CD4-positive, alpha-beta T cell treated with Interleukin-10 for 1 hour (primary cell): Measurements from ENCODE around the gene PKN1.
A peak's percentile ranks its signal among the peaks of the same experiment; 100 is the strongest.
"Not testable (repeated sequence)": the region's sequence is repeated elsewhere in the genome, so short reads cannot be mapped to it uniquely, and the experiment has no call there.

Source experiments
- DNase-seq: peaks from one replicate; pipeline ENCODE4 v3.0.0-alpha.2; 2020

Gene PKN1

DNA sequence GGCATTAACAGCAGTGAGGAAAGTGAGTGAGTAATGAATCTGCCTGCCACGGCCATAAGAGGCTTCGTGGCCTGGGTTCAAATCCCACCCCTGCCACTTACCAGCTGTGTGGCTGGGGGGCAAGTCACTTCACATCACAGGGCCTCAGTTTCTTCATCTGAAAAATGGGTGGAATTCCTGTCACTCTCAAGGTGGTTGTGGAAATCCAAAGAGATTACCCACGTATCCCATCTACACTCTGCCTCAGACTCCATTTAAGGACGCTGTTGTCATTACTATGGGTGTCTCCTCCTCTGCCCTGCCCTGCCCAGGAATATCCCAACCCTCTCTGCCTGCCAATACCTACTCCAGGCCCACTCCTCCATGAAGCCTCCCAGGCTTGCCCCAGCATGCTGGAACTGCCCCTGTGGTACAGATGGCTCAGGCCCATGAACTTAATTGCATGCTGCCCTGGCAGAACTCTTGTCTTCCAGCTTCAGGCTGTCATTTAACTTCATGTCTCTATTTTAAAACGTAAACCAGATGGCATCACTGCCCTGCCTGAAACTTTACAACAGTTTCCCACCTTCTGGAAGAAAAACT is 59.7 kb downstream of the PKN1 start:
- DNase-seq: no peak

DNA sequence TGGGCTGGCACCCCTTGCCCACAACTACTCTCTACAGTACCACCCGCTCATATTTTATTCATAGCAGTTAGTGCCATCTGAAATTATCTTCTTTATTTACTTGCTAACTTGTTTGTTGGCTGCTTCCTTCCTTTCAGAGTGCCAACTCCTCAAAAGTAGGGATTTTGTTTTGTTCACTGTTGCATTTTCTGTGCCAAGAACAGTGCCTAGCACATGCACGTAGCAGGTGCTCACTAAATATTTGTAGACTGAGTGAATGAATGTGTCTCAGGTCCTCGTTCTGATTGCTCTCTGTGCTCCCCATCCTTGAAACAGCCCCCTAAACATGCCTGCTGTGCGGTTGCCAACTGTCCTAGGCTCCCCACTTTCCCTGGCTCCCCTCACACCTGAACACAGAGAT is 61.3 kb downstream of the PKN1 start:
- no peak for DNase-seq

DNA sequence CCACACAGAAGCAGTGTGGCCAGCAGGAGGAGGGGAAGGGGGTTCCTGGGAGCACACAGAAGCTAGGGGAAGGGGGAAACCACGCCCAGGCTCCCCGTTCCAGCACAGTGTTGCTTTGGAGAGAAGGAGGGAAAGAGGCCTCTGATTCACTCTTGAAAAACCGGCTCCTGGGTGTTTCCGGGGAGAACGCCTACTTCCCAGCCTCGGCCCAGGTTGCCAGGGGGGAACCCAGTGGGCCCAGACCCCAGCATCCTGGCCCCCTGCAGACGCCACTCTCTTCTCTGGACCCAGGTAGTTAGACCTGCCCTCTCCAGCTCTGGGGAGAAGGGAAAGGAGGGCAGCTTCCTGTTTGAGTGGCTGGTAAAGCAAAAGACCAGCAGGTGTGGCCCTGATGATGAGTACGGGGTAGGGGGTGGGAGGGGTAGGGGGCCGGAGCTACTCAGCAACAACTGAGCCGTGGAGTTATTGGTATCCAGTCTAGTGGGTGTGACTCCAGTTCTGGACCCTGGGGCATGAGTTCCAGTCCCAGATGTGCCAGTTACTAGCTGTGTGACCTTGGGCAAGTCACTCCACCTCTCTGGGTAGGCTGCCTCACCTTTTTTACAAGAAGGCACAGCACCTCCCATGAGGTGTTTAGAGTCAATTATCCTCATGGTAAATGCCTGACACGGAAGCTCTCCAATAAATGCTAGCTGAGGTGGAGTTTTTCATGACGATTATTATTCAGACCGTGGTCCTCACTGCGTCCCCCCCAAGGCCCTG is 62.0 kb downstream of the PKN1 start:
- no peak for DNase-seq

DNA sequence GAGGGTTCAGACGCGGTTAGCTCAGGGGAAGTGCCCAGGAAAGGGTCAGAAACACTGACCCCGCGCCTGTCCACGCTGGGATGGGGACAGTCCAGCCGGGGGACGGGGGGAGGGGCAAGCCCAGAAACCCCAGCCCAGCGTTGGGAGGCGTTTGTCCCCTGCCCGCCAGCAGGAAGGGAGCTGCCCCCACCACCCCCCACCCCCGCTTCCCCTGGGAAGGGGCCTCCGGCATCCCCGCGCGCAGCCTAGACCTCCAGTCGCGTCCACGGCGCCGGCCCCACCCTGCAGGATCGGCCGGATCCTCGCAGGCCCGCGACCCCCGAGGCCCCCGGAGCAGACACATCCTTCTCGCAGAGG is 62.5 kb downstream of the PKN1 start:
- DNase-seq: no peak

DNA sequence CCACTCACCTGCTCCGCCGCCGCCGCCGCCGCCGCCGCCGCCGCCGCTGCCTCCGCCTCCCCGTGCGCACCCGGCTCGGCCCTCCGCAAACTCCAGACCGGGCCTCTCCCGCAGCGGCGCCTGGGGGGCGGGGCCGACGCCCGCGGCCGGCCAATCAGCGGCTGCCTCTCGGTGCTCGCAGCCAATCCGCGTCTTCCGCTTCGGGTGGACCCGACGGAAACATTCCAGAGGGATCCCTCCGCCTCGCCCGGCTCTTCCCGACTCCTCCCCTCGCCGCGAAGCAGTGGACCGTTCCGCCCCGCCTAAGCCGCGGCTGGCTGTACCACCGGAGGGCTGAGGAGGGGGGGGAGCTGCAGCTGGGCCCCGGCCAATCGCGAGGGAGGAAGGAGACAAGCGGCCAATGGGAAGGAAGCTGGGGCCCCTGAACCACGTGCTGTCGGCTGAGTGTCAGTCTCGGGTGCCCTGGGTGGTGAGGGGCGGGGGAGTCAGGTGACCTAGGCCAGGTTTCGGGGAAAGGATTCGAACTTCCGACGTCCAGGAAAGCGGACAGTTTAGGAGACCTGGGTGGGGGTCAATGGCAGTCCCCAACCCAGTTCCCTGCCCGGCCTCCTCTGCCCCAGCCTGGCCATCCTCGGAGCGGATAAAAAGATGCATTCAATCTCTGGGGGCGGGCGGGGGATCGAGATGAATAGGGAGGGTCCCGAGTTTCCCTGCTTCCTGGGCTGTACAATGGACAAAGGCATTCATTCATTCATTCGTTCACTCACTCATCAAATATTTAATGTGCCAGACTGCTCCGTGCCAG is 63.1 kb downstream of the PKN1 start, which contains the start of gene GIPC1:
Gene GIPC1, minus strand, starts transcription at position 99 of the 805 bp plus-strand sequence. CDS start 13,151 bp downstream, outside the sequence.
- DNase-seq: peak; percentile 88

DNA sequence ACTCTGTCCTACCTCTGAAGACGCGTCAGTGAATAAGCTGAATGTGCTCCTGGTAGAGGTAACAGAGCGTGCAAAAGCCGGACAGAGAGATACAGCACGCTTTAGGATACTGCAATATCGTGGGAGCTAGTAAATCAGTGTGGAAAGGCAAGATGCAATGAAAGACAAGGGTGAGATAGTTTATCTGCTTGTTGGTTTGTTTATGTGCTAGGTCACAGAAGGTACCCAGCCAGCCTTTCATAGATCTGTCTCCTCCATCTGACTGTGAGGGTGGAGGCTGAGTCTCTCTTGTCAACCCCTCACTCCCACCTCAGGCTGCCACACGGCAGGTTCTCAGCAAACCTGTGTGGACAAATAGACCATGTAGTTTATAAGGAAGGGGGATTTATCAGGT is 63.7 kb downstream of the PKN1 start:
- DNase-seq: no peak

DNA sequence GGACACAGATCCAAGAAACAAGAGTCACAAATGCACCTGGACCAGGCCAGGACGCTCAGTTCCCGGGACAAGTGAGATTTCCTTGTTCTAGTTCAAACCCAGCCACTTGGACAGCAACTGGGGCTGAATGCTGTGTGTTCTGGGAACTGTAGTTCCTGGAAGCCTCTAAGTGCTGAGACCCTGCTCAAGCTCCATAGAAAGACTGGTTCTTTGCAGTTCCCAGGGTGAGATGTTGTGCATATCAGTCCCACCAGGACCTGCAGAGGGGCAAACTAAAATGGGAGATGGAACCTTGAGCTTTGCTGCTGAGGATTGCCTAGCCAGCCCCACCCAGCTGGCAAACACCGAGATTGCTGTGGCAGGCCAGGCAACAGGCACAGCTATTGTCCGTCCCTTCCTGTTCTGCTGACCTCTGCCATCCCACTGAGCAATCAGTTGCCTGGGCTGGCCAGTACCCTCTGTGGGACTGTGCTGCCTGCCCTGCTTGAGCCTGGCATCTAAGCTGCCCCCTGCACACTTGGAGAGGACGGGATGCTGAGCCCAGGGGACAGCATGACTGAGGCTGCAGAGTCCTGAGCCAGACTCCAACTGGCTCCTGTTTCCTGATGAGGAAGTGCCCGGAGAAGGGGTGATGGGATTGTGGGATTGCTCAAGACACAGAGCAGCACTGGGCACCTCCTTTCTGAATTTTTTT is 64.3 kb downstream of the PKN1 start:
- no peak for DNase-seq

DNA sequence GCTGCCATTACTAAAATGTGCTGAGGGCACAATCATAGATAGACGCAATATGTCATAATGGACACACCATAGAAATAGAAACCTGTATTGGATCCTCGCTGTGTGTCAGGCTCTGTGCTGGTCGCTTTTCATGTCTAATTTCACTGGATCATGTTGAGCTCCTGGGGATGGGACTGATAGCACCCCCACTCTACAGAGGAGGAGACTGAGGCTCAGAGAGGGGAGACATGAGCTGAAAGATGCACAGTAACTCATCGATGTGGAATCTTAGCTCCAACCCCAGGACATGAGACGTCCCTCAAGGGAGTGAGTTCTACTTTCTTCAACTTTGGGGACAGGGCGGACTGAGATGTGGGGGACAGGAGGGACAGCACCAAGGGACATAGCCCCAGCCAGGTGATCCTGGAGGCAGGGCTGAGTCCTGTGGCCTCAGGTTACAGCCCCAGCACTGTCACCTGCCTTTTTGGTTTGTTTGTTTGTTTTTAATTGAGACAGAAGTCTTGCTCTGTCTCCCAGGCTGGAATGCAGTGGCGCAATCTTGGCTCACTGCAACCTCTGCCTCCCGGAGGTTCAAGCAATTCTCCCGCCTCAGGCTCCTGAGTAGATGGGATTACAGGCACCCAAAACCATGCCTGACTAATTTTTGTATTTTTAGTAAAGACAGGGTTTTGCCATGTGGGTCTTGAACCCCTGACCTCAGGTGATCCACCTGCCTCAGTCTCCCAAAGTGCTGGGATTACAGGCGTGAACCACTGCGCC is 69.4 kb downstream of the PKN1 start:
- DNase-seq: no peak

DNA sequence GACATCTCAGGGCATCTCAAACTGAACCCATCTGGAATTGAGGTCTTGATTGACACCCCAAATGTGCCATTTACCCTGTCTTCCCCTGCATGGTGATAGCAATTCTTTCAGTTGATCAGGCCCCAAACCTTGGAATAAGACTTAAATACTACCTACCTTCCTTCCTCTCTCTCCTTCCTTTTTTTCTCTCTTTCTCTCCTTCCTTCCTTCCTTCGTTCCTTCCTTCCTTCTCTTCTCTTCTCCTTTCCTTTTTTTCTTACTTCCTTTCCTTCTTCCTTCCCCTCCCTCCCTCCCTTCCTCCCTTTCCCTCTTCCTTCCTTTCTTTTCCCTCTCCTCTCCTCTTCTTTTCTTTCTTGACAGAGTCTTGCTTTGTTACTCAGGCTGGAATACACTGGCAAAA is 70.2 kb downstream of the PKN1 start:
- DNase-seq: no peak

DNA sequence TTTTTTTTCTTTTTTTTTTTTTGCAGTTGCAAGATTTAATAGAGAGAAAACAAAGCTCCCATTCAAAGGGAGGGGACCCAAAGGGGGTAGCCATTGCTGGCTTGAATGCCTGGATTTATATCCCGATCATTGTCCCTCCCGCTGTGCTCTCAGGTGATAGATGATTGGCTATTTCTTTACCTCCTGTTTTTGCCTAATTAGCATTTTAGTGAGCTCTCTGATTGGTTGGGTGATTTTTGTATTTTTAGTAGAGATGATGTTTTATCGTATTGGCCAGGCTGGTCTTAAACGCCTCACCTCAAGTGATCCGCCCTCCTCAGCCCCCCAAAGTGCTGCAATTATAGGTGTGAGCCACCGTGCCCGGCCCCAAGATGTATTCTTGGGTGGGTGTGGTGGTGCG is 71.5 kb downstream of the PKN1 start:
- not testable (repeated sequence) for DNase-seq

DNA sequence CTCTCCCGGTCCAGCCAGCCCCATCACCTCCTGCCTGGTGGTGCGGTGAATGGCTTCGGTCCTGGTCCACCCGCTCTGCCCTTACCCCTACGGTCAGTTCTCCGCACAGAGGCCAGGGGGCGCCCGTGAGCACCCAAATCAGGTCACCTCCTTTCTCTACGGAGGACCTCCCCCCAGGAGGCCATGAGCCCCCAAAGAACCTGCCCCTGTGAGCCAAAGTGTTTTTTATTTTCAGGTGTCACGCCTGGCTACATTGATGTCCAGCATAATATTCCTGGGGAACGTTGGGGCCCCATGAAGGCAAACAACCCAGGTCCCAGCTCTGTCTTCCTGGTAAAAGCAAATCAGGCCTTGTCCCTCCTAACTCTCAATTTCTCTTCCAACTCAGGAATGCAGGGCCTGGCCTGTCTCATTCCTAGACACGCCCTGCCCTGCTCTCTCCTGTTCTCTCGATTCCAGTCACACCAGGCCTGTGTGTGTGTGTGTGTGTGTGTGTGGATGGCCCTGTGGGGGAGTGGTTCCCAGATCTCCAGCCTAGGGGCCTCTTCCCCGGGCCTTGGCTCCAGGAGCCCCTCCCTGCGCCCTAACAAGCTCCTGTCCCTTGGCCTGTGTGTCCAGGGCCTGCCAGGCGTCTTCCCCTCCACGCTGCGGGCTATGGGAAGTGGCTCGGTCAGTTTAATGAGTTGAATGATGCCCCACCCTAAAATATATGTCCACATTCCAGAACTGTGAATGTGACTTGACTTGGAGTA is 72.6 kb downstream of the PKN1 start:
- DNase-seq: peak; percentile 81

DNA sequence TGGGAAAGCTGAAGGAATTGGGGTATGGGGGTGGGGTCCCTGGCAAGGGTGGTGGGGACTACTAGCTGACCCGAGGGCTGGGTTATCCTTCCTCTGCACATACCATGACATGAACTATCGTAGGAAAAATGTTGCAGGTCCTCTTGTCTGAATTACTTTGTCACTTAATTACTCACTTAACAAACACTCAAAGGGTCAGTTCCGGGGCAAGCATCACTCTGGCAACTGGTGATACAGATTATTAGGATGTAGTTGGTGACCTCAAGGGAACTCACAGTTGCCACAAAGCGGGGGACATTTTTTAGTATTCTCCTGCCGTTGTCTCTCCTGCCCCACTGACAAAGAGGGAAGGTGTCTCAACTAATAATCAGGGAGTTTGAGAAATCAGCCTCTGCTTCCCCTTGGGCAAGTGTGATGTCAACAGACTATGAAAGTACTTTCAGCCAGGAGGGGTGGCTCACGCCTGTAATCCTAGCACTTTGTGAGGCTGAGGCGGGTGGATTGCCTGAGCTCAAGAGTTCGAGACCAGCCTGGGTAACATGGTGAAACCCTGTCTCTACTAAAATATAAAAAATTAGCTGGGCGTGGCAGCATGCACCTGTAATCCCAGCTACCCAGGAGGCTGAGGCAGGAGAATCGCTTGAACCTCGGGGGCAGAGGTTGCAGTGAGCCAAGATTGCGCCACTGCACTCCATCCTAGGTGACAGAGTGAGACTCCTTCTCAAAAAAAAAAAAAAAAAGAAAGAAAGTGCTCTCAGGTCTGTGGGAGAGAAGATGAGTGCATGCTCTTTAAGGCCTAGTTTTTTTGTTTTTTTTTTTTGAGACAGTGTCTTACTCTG is 74.8 kb downstream of the PKN1 start:
- DNase-seq: no peak

DNA sequence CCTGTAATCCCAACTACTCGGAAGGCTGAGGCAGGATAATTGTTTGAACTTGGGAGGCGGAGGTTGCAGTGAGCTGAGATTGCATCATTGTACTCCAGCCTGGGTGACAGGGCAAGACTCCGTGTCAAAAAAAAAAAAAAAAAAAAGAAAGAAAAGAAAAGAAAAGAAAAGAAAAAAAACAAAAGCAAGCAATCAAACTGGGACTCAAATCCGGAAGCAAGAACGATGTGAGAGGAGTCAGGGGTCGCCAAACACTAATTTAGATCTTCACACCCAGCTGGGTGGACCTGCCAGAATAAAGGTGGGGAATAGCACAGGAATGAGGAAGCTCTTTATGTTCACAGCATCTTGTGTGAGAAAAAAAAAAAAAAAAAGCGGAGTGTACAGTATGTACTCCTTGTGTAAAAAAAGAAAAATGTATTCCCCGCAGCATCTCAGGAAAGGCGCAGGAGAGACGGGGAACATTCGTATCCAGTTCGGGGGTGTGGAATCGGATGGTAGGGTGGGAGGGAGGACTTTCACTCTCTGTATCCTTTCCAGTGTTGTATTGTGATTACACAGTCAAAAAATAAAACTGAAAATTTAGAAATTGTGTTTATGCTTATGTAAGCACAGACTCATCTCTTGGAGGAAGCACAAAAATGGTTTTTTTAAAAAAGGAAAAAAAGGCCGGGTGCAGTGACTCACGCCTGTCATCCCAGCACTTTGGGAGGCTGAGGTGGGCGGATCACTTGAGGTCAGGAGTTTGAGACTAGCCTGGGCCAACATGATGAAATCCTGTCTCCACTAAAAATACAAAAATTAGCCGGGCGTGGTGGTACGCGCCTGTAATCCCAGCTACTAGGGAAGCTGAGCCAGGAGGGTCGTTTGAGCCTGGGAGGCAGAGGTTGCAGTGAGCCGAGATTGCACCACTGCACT is 77.5 kb downstream of the PKN1 start:
- no peak for DNase-seq

DNA sequence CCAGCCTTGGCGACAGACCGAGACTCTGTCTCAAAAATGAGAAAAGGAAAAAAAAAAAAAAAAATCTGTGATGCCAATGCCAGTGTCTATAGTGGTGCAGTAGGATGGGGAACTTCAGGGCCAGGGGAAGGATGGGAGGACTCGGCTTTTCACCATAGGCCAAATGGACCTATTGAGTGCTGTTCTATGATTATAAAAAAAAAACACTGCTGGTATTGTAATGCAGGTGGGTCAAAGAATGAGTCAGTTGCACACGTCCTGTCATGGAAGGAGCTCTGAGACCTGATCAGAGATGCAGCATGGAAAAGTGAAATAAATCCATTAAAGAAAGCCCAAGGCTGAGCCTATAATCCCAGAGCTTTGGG is 78.1 kb downstream of the PKN1 start:
- no peak for DNase-seq

DNA sequence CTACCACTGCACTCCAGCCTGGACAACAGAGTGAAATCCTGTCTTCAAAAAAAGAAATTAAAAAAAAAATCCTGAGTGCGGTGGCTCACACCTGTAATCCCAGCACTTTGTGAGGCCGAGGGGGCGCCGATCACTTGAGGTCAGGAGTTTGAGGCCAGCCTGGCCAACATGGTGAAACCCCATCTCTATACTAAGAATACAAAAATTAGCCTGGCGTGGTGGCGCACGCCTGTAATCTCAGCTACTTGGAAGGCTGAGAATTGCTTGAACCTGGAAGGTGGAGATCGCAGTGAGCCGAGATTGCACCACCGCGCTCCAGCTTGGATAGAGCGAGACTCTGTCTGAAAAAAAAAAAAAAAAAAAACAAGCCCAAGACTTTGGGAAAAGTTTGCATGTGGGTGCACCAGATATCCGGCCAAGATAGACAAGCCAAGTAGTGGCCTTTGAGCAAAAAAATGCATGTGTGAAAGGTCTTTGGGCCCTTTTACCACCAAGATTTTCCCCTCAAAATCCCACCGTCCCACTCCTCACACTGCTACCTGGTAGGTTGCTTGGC is 79.4 kb downstream of the PKN1 start:
- DNase-seq: peak; percentile 51

DNA sequence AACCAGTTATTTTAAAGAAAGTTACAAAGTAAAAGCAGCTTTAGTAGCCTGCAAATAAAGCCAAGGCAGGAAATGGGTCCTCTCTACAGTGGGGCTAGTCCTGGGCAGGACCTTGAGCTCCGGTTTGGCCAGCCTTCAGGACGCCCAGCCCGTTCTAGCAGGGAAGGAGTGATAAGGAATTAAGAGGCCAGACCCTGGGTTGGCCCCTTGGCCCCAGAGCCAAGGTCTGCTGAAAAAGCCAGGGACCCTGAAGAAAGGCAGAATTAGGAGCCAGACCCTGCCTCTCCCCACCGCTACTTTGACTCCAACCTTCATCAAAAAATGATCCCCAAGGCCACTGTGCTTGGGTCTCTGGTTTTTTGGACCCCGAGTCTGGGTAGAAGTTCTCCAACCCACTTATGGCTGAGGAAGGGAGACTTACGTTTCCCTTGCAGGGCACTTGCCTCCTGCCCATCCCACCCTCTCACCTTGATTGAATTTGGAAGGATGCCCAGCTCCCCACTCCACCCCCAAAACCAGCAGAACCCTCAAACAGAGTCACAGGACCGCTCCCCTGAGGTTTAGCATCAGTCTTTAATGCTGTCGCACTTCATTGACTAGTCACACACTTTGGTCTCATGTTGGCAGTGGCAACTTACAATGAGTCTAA is 81.2 kb downstream of the PKN1 start:
- peak; percentile 49 for DNase-seq

DNA sequence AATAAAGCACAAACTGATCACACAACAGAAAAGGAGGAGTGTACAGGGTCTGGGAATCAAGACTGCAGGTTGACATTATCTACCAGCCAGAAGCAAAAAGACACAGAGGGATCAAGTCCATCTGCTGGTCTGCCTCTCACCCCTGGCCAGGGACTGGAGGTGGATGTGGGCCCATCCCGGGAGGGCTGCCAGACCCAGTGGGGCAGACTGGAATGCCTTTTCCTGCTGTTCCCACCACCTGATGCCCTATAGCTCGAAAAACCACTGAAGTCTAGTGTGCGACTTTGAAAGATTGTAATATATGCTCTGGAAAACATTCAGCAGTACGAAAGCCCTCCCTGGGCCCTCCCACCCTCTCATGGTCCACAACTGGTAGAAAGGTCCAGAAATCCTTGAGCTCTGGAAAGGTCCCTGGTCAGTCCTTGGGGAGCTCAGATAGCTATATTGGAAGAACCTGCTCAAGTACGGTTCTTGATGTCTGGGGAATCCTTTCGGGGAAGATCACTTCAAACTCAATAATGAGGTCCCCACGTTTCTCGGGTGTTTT is 82.5 kb downstream of the PKN1 start:
- no peak for DNase-seq

DNA sequence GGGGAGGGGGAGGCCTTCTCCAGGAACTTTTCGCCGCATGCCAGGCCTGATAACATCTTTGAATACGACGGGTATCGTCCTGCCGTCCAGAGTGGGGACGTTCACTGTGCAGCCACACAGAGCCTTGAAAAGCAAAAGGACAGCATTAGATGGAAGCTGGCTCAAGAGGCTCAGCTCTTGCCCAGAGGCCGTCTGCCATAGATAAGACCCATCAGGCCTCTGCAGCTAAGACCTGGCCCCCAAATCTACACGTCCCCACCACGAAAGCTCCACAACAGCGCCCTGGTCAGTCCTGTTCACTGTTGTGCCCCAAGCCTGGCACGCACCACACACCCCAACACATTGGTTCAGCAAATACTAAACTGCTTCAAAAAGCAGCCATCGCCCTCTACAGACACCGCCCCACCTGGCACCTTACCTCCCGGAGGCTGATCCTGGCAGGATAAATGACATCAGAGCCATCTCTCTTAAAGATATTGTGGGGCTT is 83.0 kb downstream of the PKN1 start:
- DNase-seq: no peak
